ENCODE measurements around the gene DENND5B. TPM values are rescaled to one million over a fixed set of nuclear protein-coding genes. Genes with fewer than 3 reads are reported as not detected.
A peak's percentile ranks its signal among the peaks of the same experiment; 100 is the strongest.
"Not testable (repeated sequence)": the region's sequence is repeated elsewhere in the genome, so short reads cannot be mapped to it uniquely, and the experiment has no call there.

Gene DENND5B
- total and polyA plus RNA-seq, 3 experiments from 2014 or later, result 0.04 TPM; not detected in 2

GRCh38 chr12:31478898-31479297 is 112.0 kb downstream of the DENND5B start:
- Mint-ChIP-seq H3K36me3 (no peaks in the 10 kb centered on the region), H3K4me3 (no peak overlapping the region), H3K27ac (no peak overlapping the region), H3K9me3 (no peaks in the 10 kb centered on the region), H3K4me1 (no peaks in the 10 kb centered on the region), H3K27me3 (peaks cover 0 to 13% of the 10 kb centered on the region in 2 donors)
- H3K27ac ChIP-seq (ENCODE audit: low read depth, low read length), result no peak overlapping the region
- no peak for DNase-seq
- H3K36me3 ChIP-seq (ENCODE audit: insufficient read depth, low read length), result no peaks in the 10 kb centered on the region
- no peak overlapping the region for H3K4me3 ChIP-seq (ENCODE audit: low read length)
- H3K4me1 ChIP-seq (ENCODE audit: insufficient read depth, low read length), result no peaks in the 10 kb centered on the region
- POLR2A ChIA-PET, result no interaction called here
- no peaks in the 10 kb centered on the region for H3K9me3 ChIP-seq (ENCODE audit: low read length)
- CTCF ChIA-PET, result no interaction called here
- H3K27me3 ChIP-seq (ENCODE audit: insufficient read depth, low read length, poor library complexity, severe bottlenecking), result no peaks in the 10 kb centered on the region

DNA sequence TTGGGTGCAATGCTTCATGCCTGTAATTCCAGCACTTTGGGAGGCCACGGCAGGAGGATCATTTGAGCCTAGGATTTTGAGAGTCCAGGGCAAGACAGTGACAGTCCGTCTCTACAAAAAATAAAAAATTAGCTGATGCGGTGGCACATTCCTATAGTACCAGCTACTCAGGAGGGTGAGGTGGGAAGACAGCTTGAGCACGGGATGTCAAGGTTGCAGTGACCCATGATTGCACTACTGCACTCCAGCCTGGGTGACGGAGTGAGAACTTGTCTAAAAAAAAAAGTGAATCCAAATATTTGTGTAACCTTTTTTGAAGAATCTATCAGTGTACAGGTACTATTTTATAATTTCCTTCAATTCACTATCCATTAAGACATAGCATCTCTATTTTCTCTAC is 112.5 kb downstream of the DENND5B start:
- Mint-ChIP-seq H3K27ac (peak overlapping the region in 1 of 8 donors; percentile 68), H3K4me1 (no peaks in the 10 kb centered on the region), H3K36me3 (no peaks in the 10 kb centered on the region), H3K9me3 (no peaks in the 10 kb centered on the region), H3K27me3 (peaks cover 0 to 14% of the 10 kb centered on the region in 2 donors), H3K4me3 (no peak overlapping the region)
- Histone ChIP-seq H3K27ac (ENCODE audit: low read depth, low read length) (no peak overlapping the region), H3K4me3 (ENCODE audit: low read length) (no peak overlapping the region), H3K9me3 (ENCODE audit: low read length) (no peaks in the 10 kb centered on the region), H3K36me3 (ENCODE audit: insufficient read depth, low read length) (no peaks in the 10 kb centered on the region), H3K4me1 (ENCODE audit: insufficient read depth, low read length) (no peaks in the 10 kb centered on the region), H3K27me3 (ENCODE audit: insufficient read depth, low read length, poor library complexity, severe bottlenecking) (no peaks in the 10 kb centered on the region)
- ChIA-PET POLR2A (no interaction called here), CTCF (no interaction called here)
- DNase-seq, result no peak

GRCh38 chr12:31477687-31478086 is 113.2 kb downstream of the DENND5B start:
- Histone ChIP-seq H3K4me1 (ENCODE audit: insufficient read depth, low read length) (no peaks in the 10 kb centered on the region), H3K4me3 (ENCODE audit: low read length) (no peak overlapping the region), H3K27ac (ENCODE audit: low read depth, low read length) (no peak overlapping the region), H3K9me3 (ENCODE audit: low read length) (no peaks in the 10 kb centered on the region), H3K27me3 (ENCODE audit: insufficient read depth, low read length, poor library complexity, severe bottlenecking) (no peaks in the 10 kb centered on the region), H3K36me3 (ENCODE audit: insufficient read depth, low read length) (no peaks in the 10 kb centered on the region)
- Mint-ChIP-seq H3K4me3 (no peak overlapping the region), H3K27ac (no peak overlapping the region), H3K27me3 (peaks cover 0 to 15% of the 10 kb centered on the region in 2 donors), H3K9me3 (no peaks in the 10 kb centered on the region), H3K36me3 (no peaks in the 10 kb centered on the region), H3K4me1 (no peaks in the 10 kb centered on the region)
- ChIA-PET CTCF (no interaction called here), POLR2A (no interaction called here)
- DNase-seq, result no peak

GRCh38 chr12:31476437-31476836 is 114.5 kb downstream of the DENND5B start:
- Histone ChIP-seq H3K27ac (ENCODE audit: low read depth, low read length) (no peak overlapping the region), H3K9me3 (ENCODE audit: low read length) (no peaks in the 10 kb centered on the region), H3K4me1 (ENCODE audit: insufficient read depth, low read length) (no peaks in the 10 kb centered on the region), H3K4me3 (ENCODE audit: low read length) (no peak overlapping the region), H3K27me3 (ENCODE audit: insufficient read depth, low read length, poor library complexity, severe bottlenecking) (no peaks in the 10 kb centered on the region), H3K36me3 (ENCODE audit: insufficient read depth, low read length) (no peaks in the 10 kb centered on the region)
- no peak for DNase-seq
- ChIA-PET CTCF (no interaction called here), POLR2A (no interaction called here)
- Mint-ChIP-seq H3K36me3 (no peaks in the 10 kb centered on the region), H3K4me1 (no peaks in the 10 kb centered on the region), H3K4me3 (no peak overlapping the region), H3K27me3 (peaks cover 3 to 15% of the 10 kb centered on the region in 2 donors), H3K9me3 (no peaks in the 10 kb centered on the region), H3K27ac (no peak overlapping the region)

- H3K36me3 Mint-ChIP-seq; H3K4me1 ChIP-seq (ENCODE audit: insufficient read depth, low read length); H3K27ac ChIP-seq (ENCODE audit: low read depth, low read length); POLR2A ChIA-PET; DNase-seq; H3K36me3 ChIP-seq (ENCODE audit: insufficient read depth, low read length); H3K4me3 ChIP-seq (ENCODE audit: low read length); H3K4me3 Mint-ChIP-seq; H3K4me1 Mint-ChIP-seq; CTCF ChIA-PET; H3K27ac Mint-ChIP-seq; H3K9me3 Mint-ChIP-seq; H3K9me3 ChIP-seq (ENCODE audit: low read length); H3K27me3 ChIP-seq (ENCODE audit: insufficient read depth, low read length, poor library complexity, severe bottlenecking): not testable (repeated sequence)
- H3K27me3 Mint-ChIP-seq, result peaks cover 3 to 15% of the 10 kb centered on the region in 2 donors
Measured at GRCh38 chr12:31475610-31476009, 115.3 kb downstream of the DENND5B start.

- ChIA-PET CTCF (no interaction called here), POLR2A (no interaction called here)
- H3K9me3 ChIP-seq (ENCODE audit: low read length), result no peaks in the 10 kb centered on the region
- Mint-ChIP-seq H3K9me3 (no peaks in the 10 kb centered on the region), H3K4me1 (no peaks in the 10 kb centered on the region), H3K27me3 (peaks cover 3 to 15% of the 10 kb centered on the region in 2 donors), H3K27ac (no peak overlapping the region), H3K4me3 (no peak overlapping the region), H3K36me3 (no peaks in the 10 kb centered on the region)
- H3K27ac ChIP-seq (ENCODE audit: low read depth, low read length), result no peak overlapping the region
- DNase-seq, result no peak
- no peaks in the 10 kb centered on the region for H3K4me1 ChIP-seq (ENCODE audit: insufficient read depth, low read length)
- H3K4me3 ChIP-seq (ENCODE audit: low read length), result no peak overlapping the region
- no peaks in the 10 kb centered on the region for H3K36me3 ChIP-seq (ENCODE audit: insufficient read depth, low read length)
- H3K27me3 ChIP-seq (ENCODE audit: insufficient read depth, low read length, poor library complexity, severe bottlenecking), result no peaks in the 10 kb centered on the region
Measured at GRCh38 chr12:31474751-31475150, 116.2 kb downstream of the DENND5B start.

GRCh38 chr12:31471823-31472222 is 119.1 kb downstream of the DENND5B start:
- CTCF ChIA-PET, result no interaction called here

DNA sequence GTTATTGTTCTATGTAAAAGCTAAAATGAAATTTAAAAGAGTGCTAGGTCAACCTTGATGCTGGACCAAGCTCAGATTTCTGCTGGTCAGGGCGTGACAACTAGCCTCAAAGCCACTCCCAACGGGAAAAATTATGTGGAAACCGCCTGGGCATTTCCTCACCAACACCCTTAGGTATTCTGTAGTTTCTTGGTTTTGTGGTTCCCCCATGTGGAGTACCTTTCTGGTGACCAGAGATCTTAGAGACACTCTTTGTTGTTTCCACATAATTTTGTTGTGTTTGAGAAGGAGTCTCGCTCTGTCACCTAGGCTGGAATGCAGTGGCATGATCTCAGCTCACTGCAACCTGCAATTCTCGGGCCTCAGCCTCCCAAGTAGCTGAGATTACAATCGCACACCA is 119.9 kb downstream of the DENND5B start:
- CTCF ChIA-PET, result interaction anchor here (0.6 kb wide), 1 partner anchor 925 kb away, joined by 3 read pairs; no protein-coding TSS in a partner anchor
- no peaks in the 10 kb centered on the region for H3K4me1 ChIP-seq (ENCODE audit: insufficient read depth, low read length)
- H3K4me3 ChIP-seq (ENCODE audit: low read length), result no peak overlapping the region
- H3K36me3 Mint-ChIP-seq, result no peaks in the 10 kb centered on the region
- no peak overlapping the region for H3K27ac Mint-ChIP-seq
- no peak for DNase-seq
- POLR2A ChIA-PET, result no interaction called here
- H3K27ac ChIP-seq (ENCODE audit: low read depth, low read length), result no peak overlapping the region
- no peaks in the 10 kb centered on the region for H3K36me3 ChIP-seq (ENCODE audit: insufficient read depth, low read length)
- no peaks in the 10 kb centered on the region for H3K9me3 ChIP-seq (ENCODE audit: low read length)
- no peak overlapping the region for H3K4me3 Mint-ChIP-seq
- no peaks in the 10 kb centered on the region for H3K9me3 Mint-ChIP-seq
- no peaks in the 10 kb centered on the region for H3K4me1 Mint-ChIP-seq
- peaks cover 3 to 10% of the 10 kb centered on the region in 2 donors for H3K27me3 Mint-ChIP-seq
- H3K27me3 ChIP-seq (ENCODE audit: insufficient read depth, low read length, poor library complexity, severe bottlenecking), result no peaks in the 10 kb centered on the region

More at GRCh38 chr12:31471823-31472222, 119.1 kb downstream of the DENND5B start:
- Histone ChIP-seq H3K36me3 (ENCODE audit: insufficient read depth, low read length) (no peaks in the 10 kb centered on the region), H3K27ac (ENCODE audit: low read depth, low read length) (no peak overlapping the region), H3K9me3 (ENCODE audit: low read length) (no peaks in the 10 kb centered on the region), H3K4me1 (ENCODE audit: insufficient read depth, low read length) (no peaks in the 10 kb centered on the region), H3K27me3 (ENCODE audit: insufficient read depth, low read length, poor library complexity, severe bottlenecking) (no peaks in the 10 kb centered on the region), H3K4me3 (ENCODE audit: low read length) (no peak overlapping the region)
- no peaks in the 10 kb centered on the region for H3K4me1 Mint-ChIP-seq
- no peaks in the 10 kb centered on the region for H3K36me3 Mint-ChIP-seq
- no peak overlapping the region for H3K4me3 Mint-ChIP-seq
- no peak overlapping the region for H3K27ac Mint-ChIP-seq
- H3K9me3 Mint-ChIP-seq, result no peaks in the 10 kb centered on the region
- DNase-seq, result no peak
- POLR2A ChIA-PET, result no interaction called here
- H3K27me3 Mint-ChIP-seq, result peaks cover 3 to 14% of the 10 kb centered on the region in 2 donors

DNA sequence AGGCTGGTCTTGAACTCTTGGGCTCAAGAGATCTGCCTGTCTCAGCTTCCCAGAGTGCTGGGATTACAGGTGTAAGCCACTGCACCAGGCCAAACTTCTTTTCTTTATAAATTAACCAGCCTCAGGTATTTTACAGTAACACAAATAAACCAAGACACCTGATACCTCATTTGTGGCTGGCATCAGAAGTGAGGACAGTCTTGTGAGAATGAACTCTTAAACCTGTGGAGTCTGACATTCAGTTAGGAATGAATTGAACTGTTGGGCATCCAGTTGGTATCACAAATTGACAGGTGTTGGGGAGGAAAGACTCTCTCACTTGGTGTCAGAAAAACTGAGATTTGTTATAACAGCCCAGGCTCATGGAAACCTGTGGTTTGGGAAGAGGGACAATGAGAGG is 120.5 kb downstream of the DENND5B start:
- no peaks in the 10 kb centered on the region for H3K36me3 Mint-ChIP-seq
- no peaks in the 10 kb centered on the region for H3K4me1 ChIP-seq (ENCODE audit: insufficient read depth, low read length)
- H3K36me3 ChIP-seq (ENCODE audit: insufficient read depth, low read length), result no peaks in the 10 kb centered on the region
- no peak overlapping the region for H3K27ac Mint-ChIP-seq
- no peaks in the 10 kb centered on the region for H3K9me3 ChIP-seq (ENCODE audit: low read length)
- ChIA-PET CTCF (no interaction called here), POLR2A (no interaction called here)
- H3K27me3 Mint-ChIP-seq, result peaks cover 6 to 9% of the 10 kb centered on the region in 2 donors
- no peaks in the 10 kb centered on the region for H3K27me3 ChIP-seq (ENCODE audit: insufficient read depth, low read length, poor library complexity, severe bottlenecking)
- no peak overlapping the region for H3K4me3 Mint-ChIP-seq
- no peak for DNase-seq
- no peak overlapping the region for H3K4me3 ChIP-seq (ENCODE audit: low read length)
- H3K27ac ChIP-seq (ENCODE audit: low read depth, low read length), result no peak overlapping the region
- no peaks in the 10 kb centered on the region for H3K4me1 Mint-ChIP-seq
- no peaks in the 10 kb centered on the region for H3K9me3 Mint-ChIP-seq
